OCI-LY3 (cell line): ENCODE data around the gene PPP4R1.
A peak's percentile ranks its signal among the peaks of the same experiment; 100 is the strongest.

Source experiments
- H2AFZ ChIP-seq: fragments of 200-600, 300-600 bp; shearing (Covaris generic); 2 replicates; pipeline ENCODE4 v1.6.0; 2014; ENCODE audit warnings: antibody characterized with exemption, low read depth, low read length
- H3K27ac ChIP-seq: fragments of 200-600, 300-600 bp; sonication (generic); 2 replicates; pipeline ENCODE4 v1.5.1; 2014; ENCODE audit warnings: mild to moderate bottlenecking, low read length, moderate library complexity, mixed read lengths
- H3K27me3 ChIP-seq: fragments of 200-600, 300-600 bp; sonication (generic); 2 replicates; pipeline ENCODE4 v1.6.1; 2014; ENCODE audit warnings: low read depth, low read length, mixed read lengths
- H3K36me3 ChIP-seq: fragments of 200-600, 300-600 bp; sonication (generic); replicated peaks from 2 replicates; pipeline ENCODE3; 2014; ENCODE audit warnings: low read depth, low read length, mixed read lengths
- H3K4me1 ChIP-seq: fragments of 300-600, 200-600 bp; sonication (generic); 2 replicates; pipeline ENCODE4 v1.6.1; 2014; ENCODE audit warnings: low read length, mixed read lengths
- H3K4me2 ChIP-seq: fragments of 200-600, 300-600 bp; sonication (generic); 2 replicates; pipeline ENCODE4 v1.6.1; 2014; ENCODE audit warnings: low read length, mixed read lengths
- H3K4me3 ChIP-seq: fragments of 300-600, 200-600 bp; sonication (generic); 2 replicates; pipeline ENCODE4 v1.5.1; 2014; ENCODE audit warnings: antibody characterized with exemption, mild to moderate bottlenecking, low read length, moderate library complexity
- H3K79me2 ChIP-seq: fragments of 300-600, 200-600 bp; shearing (Covaris generic); 2 replicates; pipeline ENCODE4 v1.6.1; 2014; ENCODE audit warnings: mild to moderate bottlenecking, low read length, mixed read lengths
- H3K9ac ChIP-seq: fragments of 300-600, 200-600 bp; shearing (Covaris generic); 2 replicates; pipeline ENCODE4 v1.6.0; 2014; ENCODE audit warnings: mild to moderate bottlenecking, low read length, moderate library complexity
- H3K9me3 ChIP-seq: fragments of 200-600, 300-600 bp; shearing (Covaris generic); 2 replicates; pipeline ENCODE4 v1.6.1; 2014; ENCODE audit warnings: low read length, mixed read lengths; ENCODE audit not compliant: insufficient read depth
- H4K20me1 ChIP-seq: fragments of 200-600, 300-600 bp; sonication (generic); 2 replicates; pipeline ENCODE4 v1.6.1; 2016; ENCODE audit warnings: low read length, mixed read lengths; ENCODE audit not compliant: insufficient read depth
- CTCF ChIP-seq: fragments of 200-600, 300-600 bp; sonication (generic); IDR thresholded peaks from 2 replicates; pipeline ENCODE4 v1.5.1; 2014; ENCODE audit warnings: antibody characterized with exemption, low read length, low read depth
- EZH2phosphoT487 ChIP-seq: fragments of 200-600 bp; shearing (Covaris generic); IDR thresholded peaks from 2 replicates; pipeline ENCODE4 v1.6.1; 2018; ENCODE audit warnings: antibody characterized with exemption, mixed run types, low read depth

Gene PPP4R1

GRCh38 chr18:9614401-9615279 lies at the start of gene PPP4R1:
PPP4R1 (minus strand) TSS chr18:9614559; CDS start chr18:9614484, 75 bp downstream.
- H3K79me2 ChIP-seq: peaks cover 36% of the 10 kb centered on the region
- peak within 1 kb of the TSS; percentile 91 for H3K4me2 ChIP-seq
- H3K9ac ChIP-seq: peak within 1 kb of the TSS; percentile 83
- TF ChIP-seq EZH2phosphoT487: no peak
- no peak for TF ChIP-seq CTCF
- 0 out of 2 replicates have a peak, but pooled peaks cover 4% of the 10 kb centered on the region for H3K27me3 ChIP-seq
- H4K20me1 ChIP-seq: peaks cover 22% of the 10 kb centered on the region
- peaks cover 24% of the 10 kb centered on the region for H3K4me1 ChIP-seq
- H3K9me3 ChIP-seq: no peaks in the 10 kb centered on the region
- peak within 1 kb of the TSS; percentile 91 for H3K4me3 ChIP-seq
- peak within 1 kb of the TSS; percentile 77; the same call in 1 of the 2 replicates for H2AFZ ChIP-seq
- peak within 1 kb of the TSS; percentile 46 for H3K27ac ChIP-seq
- H3K36me3 ChIP-seq: peaks cover 8% of the 10 kb centered on the region

GRCh38 chr18:9663377-9663776 lies 49.0 kb upstream of the PPP4R1 start:
- Histone ChIP-seq H4K20me1 (no peaks in the 10 kb centered on the region), H3K9me3 (no peaks in the 10 kb centered on the region), H3K4me2 (no peak overlapping the region), H3K79me2 (no peaks in the 10 kb centered on the region), H3K4me1 (no peaks in the 10 kb centered on the region), H3K36me3 (no peaks in the 10 kb centered on the region), H3K27me3 (0 out of 2 replicates have a peak, but pooled peaks cover 3% of the 10 kb centered on the region), H2AFZ (no peak overlapping the region), H3K9ac (no peak overlapping the region), H3K27ac (no peak overlapping the region), H3K4me3 (no peak overlapping the region)
- TF ChIP-seq EZH2phosphoT487: no peak
- TF ChIP-seq CTCF: no peak

GRCh38 chr18:9661564-9661963 lies 47.2 kb upstream of the PPP4R1 start:
- 0 out of 2 replicates have a peak, but pooled peaks cover 3% of the 10 kb centered on the region for H3K27me3 ChIP-seq
- H4K20me1 ChIP-seq: no peaks in the 10 kb centered on the region
- H3K36me3 ChIP-seq: no peaks in the 10 kb centered on the region
- no peaks in the 10 kb centered on the region for H3K9me3 ChIP-seq
- no peaks in the 10 kb centered on the region for H3K79me2 ChIP-seq
- no peak overlapping the region for H3K4me3 ChIP-seq
- no peak overlapping the region for H3K4me2 ChIP-seq
- no peaks in the 10 kb centered on the region for H3K4me1 ChIP-seq
- no peak overlapping the region for H3K27ac ChIP-seq
- H3K9ac ChIP-seq: no peak overlapping the region
- peak; percentile 31; the same call in 1 of the 2 replicates for TF ChIP-seq CTCF
- TF ChIP-seq EZH2phosphoT487: no peak
- no peak overlapping the region for H2AFZ ChIP-seq

GRCh38 chr18:9659499-9660375 lies 45.4 kb upstream of the PPP4R1 start:
- Histone ChIP-seq H3K4me2 (no peak overlapping the region), H3K9me3 (no peaks in the 10 kb centered on the region), H3K79me2 (no peaks in the 10 kb centered on the region), H3K4me3 (no peak overlapping the region), H3K36me3 (no peaks in the 10 kb centered on the region), H3K27ac (no peak overlapping the region), H2AFZ (no peak overlapping the region), H3K27me3 (0 out of 2 replicates have a peak, but pooled peaks cover 3% of the 10 kb centered on the region), H3K9ac (no peak overlapping the region), H3K4me1 (no peaks in the 10 kb centered on the region), H4K20me1 (no peaks in the 10 kb centered on the region)
- no peak for TF ChIP-seq CTCF
- no peak for TF ChIP-seq EZH2phosphoT487
